Retinal pigment epithelial cell (primary cell): ENCODE results near the gene RAPGEF1.
A peak's percentile ranks its signal among the peaks of the same experiment; 100 is the strongest.
"Not testable (repeated sequence)": the region's sequence is repeated elsewhere in the genome, so short reads cannot be mapped to it uniquely, and the experiment has no call there.

ENCODE experiments used
- DNase-seq: peaks from one replicate; pipeline ENCODE4 v3.0.0-alpha.2; 2010; ENCODE audit warnings: low read depth
- H3K4me3 ChIP-seq: 2 replicates; pipeline ENCODE4 v1.5.1; 2011; ENCODE audit warnings: mild to moderate bottlenecking, low read length, control low read depth, moderate library complexity
- TF ChIP-seq, protein P1 (sequence below): conservative IDR thresholded peaks from 2 replicates; pipeline ENCODE4 v1.5.1; 2011; ENCODE audit warnings: low read depth, low read length, control low read depth, inconsistent platforms

The RAPGEF1 gene

DNA sequence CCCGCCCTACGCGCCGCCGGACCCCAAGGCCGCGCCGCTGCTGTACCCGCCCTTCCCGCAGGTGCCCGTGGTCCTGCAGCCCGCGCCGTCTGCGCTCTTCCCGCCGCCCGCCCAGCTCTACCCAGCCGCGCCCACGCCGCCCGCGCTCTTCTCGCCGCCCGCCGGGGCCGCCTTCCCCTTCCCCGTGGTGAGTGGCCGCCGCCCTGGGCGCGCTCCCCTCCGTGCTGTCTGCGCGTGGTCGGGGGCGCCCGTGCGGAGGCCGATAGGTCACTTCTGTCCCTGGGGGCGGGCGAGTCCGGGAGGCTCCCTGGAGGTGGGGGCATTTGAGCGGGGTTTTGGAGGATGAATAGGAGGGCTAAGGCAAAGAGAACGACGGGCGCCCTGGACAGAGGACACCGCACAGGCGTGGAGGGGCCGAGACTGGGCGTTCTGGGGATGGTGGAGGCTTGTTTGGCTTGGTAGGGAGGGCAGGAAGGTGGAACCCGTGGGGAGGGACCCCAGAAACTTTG, 185.0 kb downstream of the RAPGEF1 start:
- TF ChIP-seq, protein P1, sequence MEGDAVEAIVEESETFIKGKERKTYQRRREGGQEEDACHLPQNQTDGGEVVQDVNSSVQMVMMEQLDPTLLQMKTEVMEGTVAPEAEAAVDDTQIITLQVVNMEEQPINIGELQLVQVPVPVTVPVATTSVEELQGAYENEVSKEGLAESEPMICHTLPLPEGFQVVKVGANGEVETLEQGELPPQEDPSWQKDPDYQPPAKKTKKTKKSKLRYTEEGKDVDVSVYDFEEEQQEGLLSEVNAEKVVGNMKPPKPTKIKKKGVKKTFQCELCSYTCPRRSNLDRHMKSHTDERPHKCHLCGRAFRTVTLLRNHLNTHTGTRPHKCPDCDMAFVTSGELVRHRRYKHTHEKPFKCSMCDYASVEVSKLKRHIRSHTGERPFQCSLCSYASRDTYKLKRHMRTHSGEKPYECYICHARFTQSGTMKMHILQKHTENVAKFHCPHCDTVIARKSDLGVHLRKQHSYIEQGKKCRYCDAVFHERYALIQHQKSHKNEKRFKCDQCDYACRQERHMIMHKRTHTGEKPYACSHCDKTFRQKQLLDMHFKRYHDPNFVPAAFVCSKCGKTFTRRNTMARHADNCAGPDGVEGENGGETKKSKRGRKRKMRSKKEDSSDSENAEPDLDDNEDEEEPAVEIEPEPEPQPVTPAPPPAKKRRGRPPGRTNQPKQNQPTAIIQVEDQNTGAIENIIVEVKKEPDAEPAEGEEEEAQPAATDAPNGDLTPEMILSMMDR, result no peak
- no peak for DNase-seq
- H3K4me3 ChIP-seq, result no peak overlapping the region

DNA sequence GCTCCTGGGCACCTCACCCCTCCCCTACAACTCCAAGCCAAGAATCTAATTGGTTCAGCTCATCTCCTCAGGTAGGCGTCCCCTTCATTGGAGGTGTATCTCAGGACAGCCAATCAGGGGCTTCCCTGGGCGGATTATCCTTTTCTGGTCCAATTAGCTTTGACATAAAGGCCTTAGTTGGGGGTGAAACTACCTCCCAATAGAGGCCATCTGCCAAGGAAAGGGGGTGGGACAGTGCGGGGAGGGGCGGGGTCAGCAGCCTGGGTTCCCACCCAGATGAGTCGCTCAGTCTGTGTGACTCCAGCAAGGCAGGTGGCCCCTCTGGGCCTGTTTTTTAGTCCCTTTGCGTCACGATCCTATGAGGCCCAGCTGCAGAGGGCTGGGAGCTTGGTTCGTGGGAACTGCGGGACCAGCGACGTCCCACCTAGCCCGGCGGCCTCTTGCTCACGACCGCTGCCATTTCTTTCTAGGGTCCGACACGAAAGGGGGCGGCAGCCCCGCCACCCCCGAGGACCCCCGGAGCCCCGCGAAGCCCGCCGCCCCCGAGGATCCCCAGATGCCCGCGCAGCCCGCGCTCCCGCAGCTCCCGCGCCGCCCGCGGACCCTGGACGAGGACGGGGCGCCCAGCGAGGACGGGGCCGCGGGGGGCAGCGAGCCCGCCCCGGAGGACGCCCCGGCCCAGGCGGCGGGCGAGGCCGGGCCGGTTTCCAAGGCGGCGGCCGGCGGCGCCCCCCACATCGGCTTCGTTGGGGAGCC, 185.6 kb downstream of the RAPGEF1 start:
- TF ChIP-seq, protein P1, result no peak
- no peak for DNase-seq
- H3K4me3 ChIP-seq, result no peak overlapping the region

DNA sequence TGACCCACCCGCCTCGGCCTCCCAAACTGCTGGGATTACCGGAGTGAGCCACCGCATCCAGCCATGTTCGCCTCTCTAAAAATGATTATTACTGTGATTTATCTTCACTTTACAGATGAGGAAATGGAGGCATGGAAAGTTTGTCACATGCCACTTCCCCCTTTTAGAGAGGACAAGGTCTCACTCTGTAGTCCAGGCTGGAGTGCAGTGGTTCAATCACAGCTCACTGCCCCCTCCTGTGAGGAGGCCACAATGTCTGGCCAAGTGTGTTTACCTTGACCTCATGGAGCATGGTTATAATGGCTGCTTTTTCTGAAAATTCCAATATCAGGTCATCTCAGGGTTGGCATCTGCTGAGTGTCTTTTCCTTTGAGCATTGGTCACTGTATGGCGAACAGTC, 187.8 kb downstream of the RAPGEF1 start:
- no peak overlapping the region for H3K4me3 ChIP-seq
- DNase-seq, result no peak
- TF ChIP-seq, protein P1, result no peak

DNA sequence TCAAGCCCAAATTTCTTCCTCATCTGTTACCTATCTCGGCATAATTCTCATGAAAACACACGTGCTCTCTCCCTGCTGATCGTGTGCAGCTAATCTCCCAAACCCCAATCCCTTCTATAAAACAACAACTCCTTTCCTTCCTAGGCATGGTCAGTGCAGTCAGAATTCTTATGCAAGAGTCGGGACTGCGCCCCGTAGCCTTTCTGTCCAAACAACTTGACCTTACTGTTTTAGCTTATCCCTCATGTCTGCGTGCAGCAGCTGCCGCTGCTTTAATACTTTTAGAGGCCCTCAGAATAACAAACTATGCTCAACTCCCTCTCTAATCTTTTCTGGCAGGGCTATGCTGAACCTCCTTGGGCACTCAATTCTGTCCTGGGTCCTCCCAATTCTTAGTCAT, 189.4 kb downstream of the RAPGEF1 start:
- not testable (repeated sequence) for DNase-seq, H3K4me3 ChIP-seq

DNA sequence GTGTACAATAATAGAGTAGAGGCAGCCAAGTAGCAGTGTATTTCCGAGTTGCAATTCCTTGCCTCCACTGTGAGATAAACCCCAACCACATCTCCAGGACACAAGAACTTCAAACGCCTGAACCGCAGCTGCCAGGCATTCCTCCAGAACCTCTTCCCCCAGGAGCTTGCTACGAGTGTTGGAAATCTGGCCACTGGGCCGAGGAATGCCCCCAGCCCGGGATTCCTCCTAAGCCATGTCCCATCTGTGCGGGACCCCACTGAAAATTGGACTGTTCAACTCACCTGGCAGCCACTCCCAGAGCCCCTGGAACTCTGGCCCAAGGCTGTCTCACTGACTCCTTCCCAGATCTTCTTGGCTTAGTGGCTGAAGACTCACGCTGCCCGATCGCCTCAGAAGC, 190.7 kb downstream of the RAPGEF1 start:
- not testable (repeated sequence) for DNase-seq, H3K4me3 ChIP-seq

DNA sequence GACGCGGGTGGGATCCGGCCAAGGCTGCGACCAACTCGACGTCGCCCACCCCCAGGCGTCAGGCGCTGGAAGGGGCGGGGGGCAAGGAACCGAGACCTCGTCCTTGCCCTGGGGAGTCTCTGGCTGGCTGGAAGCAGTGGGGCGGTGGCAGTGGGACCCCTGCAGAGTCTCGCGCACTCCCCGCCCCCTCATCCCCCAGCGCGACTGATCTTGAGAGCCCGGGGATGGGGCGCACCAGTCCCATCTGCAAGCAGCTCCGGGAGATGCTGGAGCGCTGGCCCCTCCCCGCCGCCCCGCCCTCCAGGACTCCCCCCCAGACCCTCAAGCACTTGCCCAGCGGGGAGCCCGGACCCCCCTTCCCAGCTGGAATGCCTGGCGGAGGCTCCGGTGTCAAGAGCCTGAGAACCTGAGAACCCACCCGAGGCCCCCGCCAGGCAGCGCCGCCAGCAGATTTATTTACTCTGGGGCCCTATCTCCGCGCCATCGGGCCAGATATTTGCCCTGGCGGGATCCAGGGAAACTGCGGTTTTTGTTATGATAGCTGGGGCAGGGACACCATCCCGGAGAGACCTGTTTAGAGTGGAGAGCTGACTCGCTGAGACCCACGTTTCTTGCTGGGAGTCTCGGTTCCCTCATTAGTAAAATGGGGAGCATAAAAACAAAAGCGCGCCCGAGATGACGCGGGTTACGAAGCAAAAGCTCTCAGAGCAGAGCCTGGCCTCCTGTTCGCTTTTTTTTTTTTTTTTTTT, 193.4 kb downstream of the RAPGEF1 start:
- H3K4me3 ChIP-seq, result peak overlapping the region; percentile 21
- TF ChIP-seq, protein P1, result no peak
- no peak for DNase-seq

DNA sequence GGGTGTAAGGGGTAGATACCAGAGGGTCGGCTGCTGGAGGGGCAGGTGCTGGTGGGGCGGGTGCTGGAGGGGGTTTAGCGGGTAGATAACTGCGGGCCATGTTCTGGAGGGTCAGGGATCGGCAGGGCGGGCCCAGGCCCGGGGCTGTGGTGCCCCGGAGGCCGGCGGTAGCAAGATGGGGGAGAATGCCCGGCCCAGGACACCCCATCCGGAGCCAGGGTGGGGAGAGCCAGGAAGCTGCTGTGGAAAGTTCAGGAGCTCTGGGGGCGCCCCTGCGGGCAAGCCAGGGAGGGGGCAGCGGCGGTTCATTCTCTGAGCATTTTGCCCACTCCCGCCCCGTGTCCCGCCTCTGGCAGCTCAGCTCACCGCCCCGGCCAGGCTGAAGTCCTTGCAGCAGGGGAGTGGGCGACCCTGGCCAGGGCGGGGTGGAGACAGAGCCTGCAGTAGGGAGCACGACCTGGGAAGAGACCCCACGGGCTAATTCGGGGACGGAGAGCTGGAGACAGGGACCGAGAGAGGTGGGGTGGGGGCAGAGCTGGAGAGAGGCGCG, 194.0 kb downstream of the RAPGEF1 start:
- no peak overlapping the region for H3K4me3 ChIP-seq
- TF ChIP-seq, protein P1, result no peak
- DNase-seq, result no peak
